Naive thymus-derived CD4-positive, alpha-beta T cell (primary cell): ENCODE results near the gene DOCK9. TPM values are rescaled to one million over a fixed set of nuclear protein-coding genes. Genes with fewer than 3 reads are reported as not detected.

Source experiments
- ATAC-seq: fragments of 150-1000 bp; cut with Tn5 transposase; 2 replicates; pipeline ENCODE4 v1.10.0; 2021; ENCODE audit warnings: mild to moderate bottlenecking, moderate library complexity
- CTCF ChIA-PET: fragments of 350-600 bp; sonication (Branson Sonifier 250); formaldehyde crosslinking; loops from one replicate; lab custom pipeline; 2021; ENCODE audit warnings: antibody characterized with exemption; lab: Charles Lee
- POLR2A ChIA-PET: fragments of 350-600 bp; sonication (Branson Sonifier 250); formaldehyde crosslinking; loops from one replicate; lab custom pipeline; 2021; ENCODE audit warnings: antibody characterized with exemption, inconsistent platforms; lab: Charles Lee
- DNase-seq, 9 donors: peaks; one replicate each; pipeline versions ENCODE4 v3.0.0 to v3.0.0-alpha.2; 2020 to 2022; ENCODE audit warnings: mixed read lengths in 1 of 9
- H3K27ac ChIP-seq: one replicate; pipeline ENCODE4 v1.7.0; 2013; ENCODE audit warnings: mild to moderate bottlenecking, low read depth, low read length, moderate library complexity
- H3K27me3 ChIP-seq, 2 donors: one replicate each; pipeline ENCODE4 v1.7.0; 2013; ENCODE audit warnings: low read length in 2 of 2, mild to moderate bottlenecking in 2 of 2, moderate library complexity in 2 of 2; ENCODE audit not compliant: control insufficient read depth in 2 of 2, insufficient read depth in 2 of 2
- H3K36me3 ChIP-seq, 3 experiments: 1 replicate in 2 of 3; 2 replicates in 1 of 3; pipeline ENCODE4 v1.7.0; 2013; ENCODE audit warnings: low read length in 3 of 3, mild to moderate bottlenecking in 3 of 3, moderate library complexity in 1 of 3; ENCODE audit not compliant: insufficient read depth in 3 of 3, control insufficient read depth in 2 of 3
- H3K4me1 ChIP-seq, 2 donors: one replicate each; pipeline ENCODE4 v1.7.0; 2013; ENCODE audit warnings: low read length in 2 of 2, mild to moderate bottlenecking in 2 of 2, moderate library complexity in 1 of 2; ENCODE audit not compliant: control insufficient read depth in 2 of 2, insufficient read depth in 2 of 2
- H3K4me3 ChIP-seq: 2 replicates; pipeline ENCODE4 v1.7.0; 2013; ENCODE audit warnings: mild to moderate bottlenecking, low read length
- H3K9me3 ChIP-seq, 3 experiments: 1 replicate in 2 of 3; 2 replicates in 1 of 3; pipeline ENCODE4 v1.7.0; 2013; ENCODE audit warnings: low read length in 3 of 3; ENCODE audit not compliant: control insufficient read depth in 2 of 3
- H3K27ac Mint-ChIP-seq, 9 donors: one replicate each; pipeline ENCODE4 v1.8.0; 2020 to 2022; ENCODE audit warnings: mixed read lengths in 9 of 9, mild to moderate bottlenecking in 8 of 9, moderate library complexity in 5 of 9, inconsistent platforms in 2 of 9
- H3K27me3 Mint-ChIP-seq, 5 donors: one replicate each; pipeline ENCODE4 v1.8.0; 2021 to 2022; ENCODE audit warnings: mixed read lengths in 5 of 5, mild to moderate bottlenecking in 1 of 5
- H3K36me3 Mint-ChIP-seq, 5 donors: one replicate each; pipeline ENCODE4 v1.8.0; 2020 to 2022; ENCODE audit warnings: mixed read lengths in 5 of 5, mild to moderate bottlenecking in 3 of 5, inconsistent platforms in 1 of 5
- H3K4me1 Mint-ChIP-seq, 7 donors: one replicate each; pipeline ENCODE4 v1.8.0; 2020 to 2022; ENCODE audit warnings: mixed read lengths in 7 of 7, mild to moderate bottlenecking in 3 of 7, inconsistent platforms in 1 of 7
- H3K4me3 Mint-ChIP-seq, 10 donors: one replicate each; pipeline ENCODE4 v1.8.0; 2020 to 2022; ENCODE audit warnings: mild to moderate bottlenecking in 10 of 10, mixed read lengths in 10 of 10, moderate library complexity in 6 of 10, inconsistent platforms in 2 of 10
- H3K9me3 Mint-ChIP-seq, 11 donors: one replicate each; pipeline ENCODE4 v1.8.0; 2020 to 2022; ENCODE audit warnings: mixed read lengths in 11 of 11, mild to moderate bottlenecking in 4 of 11, inconsistent platforms in 1 of 11, moderate library complexity in 1 of 11
- intact Hi-C, 2 donors: fragments of 100-400 bp; cut with micrococcal nuclease; formaldehyde crosslinking; loops; one replicate each; pipeline ENCODE4 v1.15.1; 2023
- polyA plus RNA-seq, 2 donors: library from polyadenylated mRNA; unstranded; fragments of 300-500 nt; fragmentation: Illumina TruSeq; gene quantifications; one replicate each; pipeline ENCODE4 v1.2.3, GENCODE V29; 2021
- total RNA-seq, 6 experiments: library from RNA in 5 of 6; stranded (reverse) in 5 of 6; gene quantifications; 1 replicate in 5 of 6; 2 replicates in 1 of 6; pipeline ENCODE4 v1.2.3 and lab custom pipeline; 2021 to 2026

DOCK9 gene
- total and polyA plus RNA-seq, 7 experiments from 2014 or later, result 22.2 to 214 (median 122) TPM

DNA sequence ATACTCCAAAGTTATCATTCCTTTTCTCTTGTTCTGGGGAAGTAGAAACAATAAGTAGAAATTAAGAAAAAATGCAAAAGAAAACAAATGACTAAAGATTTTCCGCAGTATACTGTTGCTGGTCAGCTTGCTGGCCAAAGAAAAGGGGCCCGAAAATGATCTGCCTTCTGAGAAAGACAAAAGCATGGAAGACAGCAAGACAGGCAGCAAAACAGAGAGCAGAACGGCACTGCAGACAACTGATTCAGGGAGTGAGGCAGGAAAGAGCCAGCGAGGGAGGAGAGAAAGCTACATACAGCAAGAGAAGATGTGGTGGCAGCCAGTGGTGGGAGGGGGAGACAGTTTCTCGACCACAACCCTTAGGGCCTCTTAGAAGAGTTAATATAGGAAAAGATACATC lies 5.3 kb upstream of the DOCK9 start:
- intact Hi-C loops, result no loop called here
- Mint-ChIP-seq H3K4me1 (peaks cover 29 to 94% (median 85%) of the 10 kb centered on the region in 7 donors), H3K4me3 (peak overlapping the region in 5 of 10 donors; percentile 7 to 55 (median 15)), H3K27ac (peak overlapping the region in 7 of 9 donors; percentile 17 to 88 (median 35)), H3K9me3 (peaks cover 0 to 6% (median 0%) of the 10 kb centered on the region in 11 donors), H3K36me3 (peaks cover 0 to 16% (median 4%) of the 10 kb centered on the region in 5 donors), H3K27me3 (no peaks in the 10 kb centered on the region)
- no peak for ATAC-seq
- CTCF ChIA-PET, result no interaction called here
- POLR2A ChIA-PET, result interaction anchor here (0.5 to 7.3 kb wide), 6 partner anchors 13 to 140 kb away, joined by 3 to 47 read pairs (median 3); no protein-coding TSS in a partner anchor
- Histone ChIP-seq H3K27ac (no peak overlapping the region), H3K9me3 (no peaks in the 10 kb centered on the region), H3K4me3 (no peak overlapping the region), H3K4me1 (peaks cover 12 to 37% of the 10 kb centered on the region in 2 donors), H3K36me3 (no peaks in the 10 kb centered on the region), H3K27me3 (no peaks in the 10 kb centered on the region)
- no peak for DNase-seq

DNA sequence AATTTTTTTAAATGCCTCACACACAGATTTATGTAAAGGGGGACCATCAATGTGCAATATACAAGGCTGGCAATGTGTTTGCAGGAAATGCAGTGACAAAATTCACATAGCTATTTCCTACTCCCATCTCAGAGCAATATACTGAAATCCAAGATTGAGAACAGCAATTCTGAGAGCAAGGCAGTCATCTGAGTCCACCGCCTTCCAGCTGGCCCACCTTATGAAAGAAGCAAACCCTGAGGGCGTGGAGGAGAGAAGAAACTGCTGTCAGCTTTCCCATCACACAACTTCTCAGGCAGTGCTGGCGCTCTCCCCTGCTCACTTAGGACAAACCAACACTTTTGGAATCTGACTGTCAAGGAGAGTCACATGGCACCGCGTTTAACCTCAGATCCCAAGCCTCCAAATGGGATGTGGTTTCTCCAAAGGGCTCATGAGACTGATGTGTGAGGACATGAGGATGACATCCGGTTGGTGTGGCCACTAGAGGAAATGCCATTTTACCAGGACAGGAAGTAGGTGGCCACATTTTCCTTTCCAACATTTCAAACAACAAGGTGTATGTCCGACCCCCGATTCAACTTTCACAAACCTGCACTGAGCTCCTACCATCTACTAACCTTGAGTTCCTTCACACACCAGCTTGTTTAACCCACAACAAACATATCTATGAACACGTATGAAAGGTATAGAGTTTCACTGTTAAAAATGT lies 3.7 kb upstream of the DOCK9 start:
- DNase-seq (peak in 3 of 9 donors; percentile 32 to 37 (median 37)), ATAC-seq (peak; percentile 41)
- Histone ChIP-seq H3K4me1 (peaks cover 12 to 48% of the 10 kb centered on the region in 2 donors), H3K27me3 (no peaks in the 10 kb centered on the region), H3K36me3 (no peaks in the 10 kb centered on the region), H3K27ac (no peak overlapping the region), H3K9me3 (no peaks in the 10 kb centered on the region), H3K4me3 (no peak overlapping the region)
- peak overlapping the region; percentile 1 to 88 (median 35) for H3K27ac Mint-ChIP-seq
- peaks cover 33 to 96% (median 92%) of the 10 kb centered on the region in 7 donors for H3K4me1 Mint-ChIP-seq
- H3K36me3 Mint-ChIP-seq, result peaks cover 0 to 16% (median 4%) of the 10 kb centered on the region in 5 donors
- ChIA-PET POLR2A (interaction anchor here (1.2 to 7.3 kb wide), 3 partner anchors 10 to 19 kb away, joined by 3 to 47 read pairs (median 5); no protein-coding TSS in a partner anchor), CTCF (interaction anchor here (0.6 to 1.2 kb wide), 2 partner anchors 19 to 64 kb away, joined by 3 to 4 read pairs; no protein-coding TSS in a partner anchor)
- peak overlapping the region in 9 of 10 donors; percentile 8 to 79 (median 30) for H3K4me3 Mint-ChIP-seq
- no peaks in the 10 kb centered on the region for H3K27me3 Mint-ChIP-seq
- intact Hi-C loops, result loop anchor here in 1 of 2 donors (2.0 kb wide), 1 partner anchor 13 kb away; no protein-coding TSS in a partner anchor
- peaks cover 0 to 6% (median 0%) of the 10 kb centered on the region in 11 donors for H3K9me3 Mint-ChIP-seq

DNA sequence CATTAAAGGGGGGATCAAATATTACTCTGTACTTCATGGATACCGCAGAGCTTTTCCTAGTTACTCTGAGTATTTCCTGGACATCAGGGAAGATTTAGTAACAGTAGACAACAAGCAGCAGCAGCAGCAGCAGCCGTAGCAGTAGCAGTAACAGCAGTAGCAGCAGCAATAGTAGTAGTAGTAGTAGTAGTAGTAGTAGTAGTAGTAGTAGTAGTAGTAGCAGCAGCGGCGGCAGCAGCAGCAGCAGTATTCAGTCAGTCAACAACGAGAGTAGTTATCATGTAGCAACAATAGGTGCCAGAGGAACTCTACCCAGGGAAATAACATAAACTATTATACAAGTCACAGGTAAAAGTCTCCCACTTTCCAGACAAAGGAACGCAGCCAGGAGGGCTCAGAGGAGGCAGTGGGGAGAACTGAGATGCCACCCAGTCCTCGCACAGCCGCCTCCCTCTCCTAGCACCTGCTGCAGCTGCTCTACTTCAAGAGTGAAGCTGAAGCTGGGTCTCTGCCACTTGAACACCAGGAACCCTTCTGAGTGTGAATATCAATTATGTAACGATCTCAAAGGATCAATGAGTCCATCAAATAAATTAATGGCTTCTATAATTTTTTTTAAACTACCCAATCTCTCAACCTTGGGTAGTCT lies 1.3 kb upstream of the DOCK9 start:
- Histone ChIP-seq H3K36me3 (no peaks in the 10 kb centered on the region), H3K27me3 (no peaks in the 10 kb centered on the region), H3K4me1 (peaks cover 12 to 64% of the 10 kb centered on the region in 2 donors), H3K4me3 (no peak overlapping the region), H3K27ac (no peak overlapping the region), H3K9me3 (no peaks in the 10 kb centered on the region)
- peak overlapping the region in 1 of 10 donors; percentile 63 for H3K4me3 Mint-ChIP-seq
- ChIA-PET POLR2A (interaction anchor here (0.6 kb wide), 1 partner anchor 64 kb away, joined by 3 read pairs; no protein-coding TSS in a partner anchor), CTCF (interaction anchor here (0.6 to 1.6 kb wide), 3 partner anchors 9 to 669 kb away, joined by 3 to 4 read pairs (median 3); no protein-coding TSS in a partner anchor)
- no peaks in the 10 kb centered on the region for H3K27me3 Mint-ChIP-seq
- peaks cover 37 to 96% (median 92%) of the 10 kb centered on the region in 7 donors for H3K4me1 Mint-ChIP-seq
- DNase-seq (no peak), ATAC-seq (no peak)
- peaks cover 0 to 10% (median 3%) of the 10 kb centered on the region in 5 donors for H3K36me3 Mint-ChIP-seq
- H3K27ac Mint-ChIP-seq, result peak overlapping the region in 5 of 9 donors; percentile 2 to 66 (median 38)
- intact Hi-C loops, result loop anchor here in 1 of 2 donors (5.0 kb wide), 1 partner anchor 37 kb away; no protein-coding TSS in a partner anchor
- H3K9me3 Mint-ChIP-seq, result peaks cover 0 to 6% (median 0%) of the 10 kb centered on the region in 11 donors

DNA sequence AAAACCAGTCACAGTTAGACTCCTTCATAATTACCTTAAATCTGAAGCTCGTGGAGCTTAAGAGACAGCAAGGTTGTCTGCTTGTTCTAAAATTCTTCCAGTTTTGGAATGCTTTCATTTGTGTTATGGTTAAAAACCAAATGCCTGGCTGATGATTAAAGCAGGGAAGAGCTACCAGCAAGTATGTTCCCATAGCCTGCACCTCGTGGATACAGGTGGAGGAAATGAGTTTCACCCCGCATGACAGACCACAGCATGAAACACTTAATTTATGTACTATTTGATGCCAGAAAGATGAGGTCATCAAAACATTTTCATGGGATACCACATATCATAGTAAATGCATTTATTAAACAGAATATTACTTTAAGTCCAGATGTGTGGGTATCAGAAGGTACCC lies 416 bp upstream of the DOCK9 start:
- intact Hi-C loops, result loop anchor here in 1 of 2 donors (5.0 kb wide), 1 partner anchor 36 kb away; no protein-coding TSS in a partner anchor
- H3K36me3 Mint-ChIP-seq, result peaks cover 0 to 8% (median 4%) of the 10 kb centered on the region in 5 donors
- no peak for DNase-seq
- H3K4me1 Mint-ChIP-seq, result peaks cover 40 to 96% (median 94%) of the 10 kb centered on the region in 7 donors
- no peaks in the 10 kb centered on the region for H3K27me3 ChIP-seq
- CTCF ChIA-PET, result interaction anchor here (0.7 to 1.6 kb wide), 3 partner anchors 10 to 173 kb away, joined by 3 to 4 read pairs (median 3); no protein-coding TSS in a partner anchor
- no peaks in the 10 kb centered on the region for H3K9me3 ChIP-seq
- H3K27ac ChIP-seq, result no peak overlapping the region
- H3K4me3 ChIP-seq, result no peak overlapping the region
- H3K4me3 Mint-ChIP-seq, result peak overlapping the region in 3 of 10 donors; percentile 11 to 63 (median 16)
- no peaks in the 10 kb centered on the region for H3K36me3 ChIP-seq
- peaks cover 12 to 73% of the 10 kb centered on the region in 2 donors for H3K4me1 ChIP-seq
- ATAC-seq, result no peak
- peak overlapping the region in 5 of 9 donors; percentile 9 to 53 (median 19) for H3K27ac Mint-ChIP-seq
- no peaks in the 10 kb centered on the region for H3K27me3 Mint-ChIP-seq
- peaks cover 0 to 6% (median 0%) of the 10 kb centered on the region in 11 donors for H3K9me3 Mint-ChIP-seq
- POLR2A ChIA-PET, result interaction anchor here (0.6 to 0.9 kb wide), 3 partner anchors 109 to 203 kb away, joined by 3 to 4 read pairs (median 3); no protein-coding TSS in a partner anchor

DNA sequence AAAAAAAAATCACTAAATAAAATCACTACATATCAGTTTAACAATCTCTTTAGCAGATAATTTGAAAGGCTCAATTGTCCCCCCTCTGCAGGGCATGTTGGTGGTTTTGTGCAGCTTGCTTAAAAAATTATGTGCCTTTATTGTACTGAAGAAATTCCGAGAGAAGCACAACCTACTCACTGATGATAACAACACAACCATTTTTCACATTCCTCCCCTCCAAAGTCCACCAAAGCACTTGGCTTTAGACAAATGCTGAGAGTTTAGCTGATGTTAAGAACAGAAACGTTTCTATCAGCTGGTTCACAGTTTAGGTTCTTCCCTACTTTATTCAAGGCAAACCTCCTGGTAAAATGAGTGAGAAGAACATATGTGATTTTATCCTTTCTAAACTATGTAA lies 923 bp downstream of the DOCK9 start:
- no peak for ATAC-seq
- CTCF ChIA-PET, result interaction anchor here (0.9 kb wide), 1 partner anchor 10 kb away, joined by 3 read pairs; no protein-coding TSS in a partner anchor

More for the DNA sequence above, 923 bp downstream of the DOCK9 start:
- POLR2A ChIA-PET, result interaction anchor here (1.2 kb wide), 1 partner anchor 8 kb away, joined by 8 read pairs; no protein-coding TSS in a partner anchor
- Histone ChIP-seq H3K27me3 (no peaks in the 10 kb centered on the region), H3K4me3 (no peak overlapping the region), H3K9me3 (no peaks in the 10 kb centered on the region), H3K4me1 (peaks cover 5 to 71% of the 10 kb centered on the region in 2 donors), H3K36me3 (no peaks in the 10 kb centered on the region), H3K27ac (no peak overlapping the region)
- H3K4me3 Mint-ChIP-seq, result peak overlapping the region in 3 of 10 donors; percentile 57 to 63 (median 60)
- H3K4me1 Mint-ChIP-seq, result peaks cover 36 to 95% (median 85%) of the 10 kb centered on the region in 7 donors
- peak overlapping the region in 7 of 9 donors; percentile 14 to 88 (median 66) for H3K27ac Mint-ChIP-seq
- DNase-seq, result no peak
- H3K36me3 Mint-ChIP-seq, result peaks cover 0 to 4% (median 4%) of the 10 kb centered on the region in 5 donors
- H3K9me3 Mint-ChIP-seq, result peaks cover 0 to 4% (median 0%) of the 10 kb centered on the region in 11 donors
- intact Hi-C loops, result loop anchor here in 1 of 2 donors (1.0 to 5.0 kb wide), 2 partner anchors 12 to 35 kb away; no protein-coding TSS in a partner anchor
- no peaks in the 10 kb centered on the region for H3K27me3 Mint-ChIP-seq
